ENCODE results near the gene ME3. TPM values are rescaled to one million over a fixed set of nuclear protein-coding genes. Genes with fewer than 3 reads are reported as not detected.
A peak's percentile ranks its signal among the peaks of the same experiment; 100 is the strongest.
"Not testable (repeated sequence)": the region's sequence is repeated elsewhere in the genome, so short reads cannot be mapped to it uniquely, and the experiment has no call there.

Gene ME3
- total RNA-seq, 1 experiment from 2014 or later = not detected

DNA sequence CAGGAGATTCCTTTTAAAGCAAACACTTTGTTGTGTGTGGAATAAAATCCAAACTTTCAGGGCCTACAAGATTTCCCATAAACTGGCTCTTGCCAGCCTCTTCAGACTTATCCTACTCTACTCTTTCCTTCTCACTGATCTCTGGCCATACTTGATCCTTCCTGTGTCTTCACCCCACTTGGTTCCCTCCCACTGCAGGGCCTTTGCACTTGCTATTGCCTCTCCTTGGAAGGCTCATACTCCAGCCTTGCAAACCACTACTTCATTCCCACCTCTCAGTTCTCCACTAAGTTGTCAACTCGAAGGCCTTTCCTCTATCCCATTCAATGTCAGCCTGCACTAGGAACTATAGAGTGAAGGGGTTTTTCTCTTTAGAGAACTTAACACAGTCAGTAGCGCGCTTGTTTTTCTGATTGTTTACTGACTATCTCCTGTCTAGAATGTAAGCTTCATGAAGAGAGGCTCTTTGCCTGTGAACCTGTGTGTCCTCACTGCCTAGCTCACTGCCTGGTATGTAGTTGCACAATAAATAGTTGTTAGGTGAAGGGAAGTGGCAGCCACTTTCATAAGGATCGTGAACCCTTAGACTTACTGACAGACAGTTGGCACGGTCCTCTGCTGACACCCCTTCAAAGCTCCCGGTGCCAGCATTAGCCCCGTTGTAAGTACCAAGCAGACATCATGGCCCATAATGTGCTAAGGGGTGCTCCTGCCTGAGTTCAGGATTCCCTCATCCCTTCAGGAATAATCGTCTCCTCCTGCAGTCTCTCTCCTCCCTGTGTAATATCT lies 833 bp upstream of the ME3 start:
- in situ Hi-C loops (cut with HindIII; ENCODE audit: low pct_unique_long_range_greater_than_20kb, low sequenced_read_pairs) = no loop called here
- DNase-seq (ENCODE audit: low read depth, low spot score) = no peak

DNA sequence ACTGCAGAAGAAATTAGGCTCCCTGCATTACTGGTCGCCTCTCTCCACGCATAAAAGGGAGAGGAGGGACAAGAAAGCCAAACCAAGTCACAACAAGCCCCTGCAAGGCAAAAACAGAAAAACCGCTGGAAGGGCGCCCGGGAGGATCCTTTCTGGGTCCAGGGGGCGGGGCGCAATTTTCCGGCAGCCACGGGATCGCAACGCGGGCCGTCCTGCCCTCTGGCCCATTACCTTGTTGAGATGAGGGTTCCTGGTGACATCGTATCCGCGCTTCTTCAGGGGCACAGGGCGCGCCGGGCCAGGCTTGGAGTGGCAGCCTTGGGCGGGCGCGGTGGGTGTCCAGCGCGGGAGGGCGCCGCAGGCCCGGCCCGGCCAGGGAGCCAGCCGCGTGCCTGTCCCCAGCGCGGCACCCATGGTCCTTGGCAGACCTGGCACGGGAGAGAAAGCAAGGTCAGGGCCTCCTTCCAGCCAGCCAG lies 847 bp downstream of the ME3 start:
- in situ Hi-C loops (cut with HindIII; ENCODE audit: low pct_unique_long_range_greater_than_20kb, low sequenced_read_pairs) = no loop called here

DNA sequence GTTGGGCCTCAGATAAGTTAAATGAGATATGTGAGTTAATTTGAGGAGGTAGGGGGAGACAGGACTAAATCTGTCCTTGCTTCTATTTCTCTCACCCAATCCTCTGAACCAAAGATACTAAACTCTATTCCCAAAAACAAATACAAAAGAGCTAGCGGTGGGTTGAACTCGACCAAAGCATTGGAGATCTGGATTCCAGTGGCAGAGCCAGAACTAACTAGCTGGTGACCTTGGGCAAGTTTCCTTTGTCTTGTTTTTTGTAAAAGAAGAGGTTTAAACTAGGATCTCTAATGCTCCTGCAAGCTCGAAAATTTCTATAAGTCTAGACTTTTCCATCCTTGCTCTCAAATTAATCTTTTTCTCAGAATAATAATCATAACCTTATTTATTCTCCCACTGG lies 1.5 kb downstream of the ME3 start:
- in situ Hi-C loops (cut with HindIII; ENCODE audit: low pct_unique_long_range_greater_than_20kb, low sequenced_read_pairs) = no loop called here
- no peak for DNase-seq (ENCODE audit: low read depth, low spot score)

More for the DNA sequence above, 847 bp downstream of the ME3 start:
- no peak for DNase-seq (ENCODE audit: low read depth, low spot score)

DNA sequence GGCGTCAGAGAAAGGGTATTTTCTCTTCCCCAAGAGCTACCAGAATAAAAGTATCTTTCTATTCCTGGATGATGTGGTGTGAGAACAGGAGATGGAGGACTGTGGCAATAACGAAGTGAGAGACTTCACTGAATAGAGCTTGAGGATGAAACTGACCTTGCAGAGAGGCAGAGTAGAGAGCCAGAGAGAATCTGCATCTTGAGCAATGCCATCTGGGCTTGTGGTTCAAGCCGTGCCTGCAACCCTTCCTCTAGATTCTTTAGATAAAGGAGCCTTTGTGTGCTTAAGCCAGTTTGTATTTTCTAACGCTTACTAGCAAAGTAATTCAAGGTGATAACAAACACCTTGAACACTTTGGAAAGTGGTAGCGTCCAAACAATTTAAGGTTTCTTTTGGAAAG lies 2.2 kb downstream of the ME3 start:
- in situ Hi-C loops (cut with HindIII; ENCODE audit: low pct_unique_long_range_greater_than_20kb, low sequenced_read_pairs) = no loop called here

GRCh38 chr11:86669424-86669823 lies 3.0 kb downstream of the ME3 start:
- in situ Hi-C loops (cut with HindIII; ENCODE audit: low pct_unique_long_range_greater_than_20kb, low sequenced_read_pairs) = no loop called here
- no peak for DNase-seq (ENCODE audit: low read depth, low spot score)

More for the DNA sequence above, 2.2 kb downstream of the ME3 start:
- peak; percentile 46 for DNase-seq (ENCODE audit: low read depth, low spot score)

- DNase-seq (ENCODE audit: low read depth, low spot score) = no peak
- in situ Hi-C loops (cut with HindIII; ENCODE audit: low pct_unique_long_range_greater_than_20kb, low sequenced_read_pairs) = no loop called here
Observed at GRCh38 chr11:86668929-86669328, 3.5 kb downstream of the ME3 start.

DNA sequence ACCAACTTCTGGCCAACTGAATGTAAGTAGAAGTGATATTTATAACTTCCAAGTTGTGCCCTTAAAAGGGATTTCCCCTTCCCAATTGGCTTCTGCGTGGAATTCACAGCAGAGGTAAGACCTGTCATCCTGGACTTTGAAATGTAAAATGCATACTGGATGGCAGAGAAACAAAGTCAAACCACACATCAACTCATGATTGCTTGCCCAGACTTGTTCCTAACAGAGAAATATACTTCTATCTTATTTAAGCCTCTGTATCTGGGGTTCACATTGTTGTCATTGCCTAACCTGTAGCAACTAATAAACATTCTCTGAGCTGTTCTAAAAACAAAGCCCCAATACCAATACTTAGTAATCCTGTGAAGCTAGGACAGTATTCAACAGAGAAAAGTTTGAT lies 6.2 kb downstream of the ME3 start:
- DNase-seq (ENCODE audit: low read depth, low spot score) = no peak
- in situ Hi-C loops (cut with HindIII; ENCODE audit: low pct_unique_long_range_greater_than_20kb, low sequenced_read_pairs) = no loop called here

GRCh38 chr11:86664930-86665329 lies 7.5 kb downstream of the ME3 start:
- DNase-seq (ENCODE audit: low read depth, low spot score) = no peak
- in situ Hi-C loops (cut with HindIII; ENCODE audit: low pct_unique_long_range_greater_than_20kb, low sequenced_read_pairs) = no loop called here

- no peak for DNase-seq (ENCODE audit: low read depth, low spot score)
- in situ Hi-C loops (cut with HindIII; ENCODE audit: low pct_unique_long_range_greater_than_20kb, low sequenced_read_pairs) = no loop called here
Observed at GRCh38 chr11:86663761-86664160, 8.7 kb downstream of the ME3 start.

- no peak for DNase-seq (ENCODE audit: low read depth, low spot score)
Observed at GRCh38 chr11:86663291-86663690, 9.1 kb downstream of the ME3 start.

GRCh38 chr11:86660736-86661135 lies 11.7 kb downstream of the ME3 start:
- no peak for DNase-seq (ENCODE audit: low read depth, low spot score)
- in situ Hi-C loops (cut with HindIII; ENCODE audit: low pct_unique_long_range_greater_than_20kb, low sequenced_read_pairs) = no loop called here

More at GRCh38 chr11:86663291-86663690, 9.1 kb downstream of the ME3 start:
- in situ Hi-C loops (cut with HindIII; ENCODE audit: low pct_unique_long_range_greater_than_20kb, low sequenced_read_pairs) = no loop called here

GRCh38 chr11:86660088-86660487 lies 12.3 kb downstream of the ME3 start:
- in situ Hi-C loops (cut with HindIII; ENCODE audit: low pct_unique_long_range_greater_than_20kb, low sequenced_read_pairs) = no loop called here

DNA sequence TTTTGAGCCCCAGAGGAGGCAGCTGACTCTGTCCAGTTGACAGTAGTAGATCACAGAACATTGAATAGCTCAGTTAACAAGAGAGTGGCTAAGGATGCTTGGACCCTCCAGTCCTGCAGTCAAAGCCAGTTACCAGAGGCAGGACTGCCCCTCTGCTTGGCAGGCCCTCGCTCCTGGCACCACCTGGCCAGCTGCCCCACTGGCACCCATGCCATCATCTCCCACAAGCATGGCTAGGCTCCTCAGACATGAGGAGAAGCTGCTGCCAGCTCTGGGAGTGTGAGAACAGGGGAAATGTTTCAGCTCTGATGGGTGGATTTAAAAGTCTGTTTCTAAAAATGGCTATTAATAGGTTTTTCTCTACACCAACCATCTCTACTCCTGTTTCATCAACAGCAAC lies 13.9 kb downstream of the ME3 start:
- no peak for DNase-seq (ENCODE audit: low read depth, low spot score)
- in situ Hi-C loops (cut with HindIII; ENCODE audit: low pct_unique_long_range_greater_than_20kb, low sequenced_read_pairs) = no loop called here

More at GRCh38 chr11:86660088-86660487, 12.3 kb downstream of the ME3 start:
- DNase-seq (ENCODE audit: low read depth, low spot score) = no peak

DNA sequence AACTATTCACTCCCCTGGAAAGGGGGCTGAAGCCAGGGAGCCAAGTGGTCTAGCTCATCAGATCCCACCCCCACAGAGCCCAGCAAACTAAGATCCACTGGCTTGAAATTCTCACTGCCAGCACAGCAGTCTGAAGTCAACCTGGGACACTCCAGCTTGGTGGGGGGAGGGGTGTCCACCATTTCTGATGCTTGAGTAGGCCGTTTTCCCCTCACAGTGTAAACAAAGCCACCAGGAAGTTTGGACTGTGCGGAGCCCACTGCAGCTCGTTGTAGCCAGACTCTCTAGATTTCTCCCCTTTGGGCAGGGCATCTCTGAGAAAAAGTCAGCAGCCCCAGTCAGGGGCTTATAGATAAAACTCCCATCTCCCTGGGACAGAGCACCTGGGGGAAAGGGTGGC lies 27.2 kb downstream of the ME3 start:
- in situ Hi-C loops (cut with HindIII; ENCODE audit: low pct_unique_long_range_greater_than_20kb, low sequenced_read_pairs); DNase-seq (ENCODE audit: low read depth, low spot score): not testable (repeated sequence)

GRCh38 chr11:86644291-86644690 lies 28.1 kb downstream of the ME3 start:
- in situ Hi-C loops (cut with HindIII; ENCODE audit: low pct_unique_long_range_greater_than_20kb, low sequenced_read_pairs) = no loop called here
- no peak for DNase-seq (ENCODE audit: low read depth, low spot score)

DNA sequence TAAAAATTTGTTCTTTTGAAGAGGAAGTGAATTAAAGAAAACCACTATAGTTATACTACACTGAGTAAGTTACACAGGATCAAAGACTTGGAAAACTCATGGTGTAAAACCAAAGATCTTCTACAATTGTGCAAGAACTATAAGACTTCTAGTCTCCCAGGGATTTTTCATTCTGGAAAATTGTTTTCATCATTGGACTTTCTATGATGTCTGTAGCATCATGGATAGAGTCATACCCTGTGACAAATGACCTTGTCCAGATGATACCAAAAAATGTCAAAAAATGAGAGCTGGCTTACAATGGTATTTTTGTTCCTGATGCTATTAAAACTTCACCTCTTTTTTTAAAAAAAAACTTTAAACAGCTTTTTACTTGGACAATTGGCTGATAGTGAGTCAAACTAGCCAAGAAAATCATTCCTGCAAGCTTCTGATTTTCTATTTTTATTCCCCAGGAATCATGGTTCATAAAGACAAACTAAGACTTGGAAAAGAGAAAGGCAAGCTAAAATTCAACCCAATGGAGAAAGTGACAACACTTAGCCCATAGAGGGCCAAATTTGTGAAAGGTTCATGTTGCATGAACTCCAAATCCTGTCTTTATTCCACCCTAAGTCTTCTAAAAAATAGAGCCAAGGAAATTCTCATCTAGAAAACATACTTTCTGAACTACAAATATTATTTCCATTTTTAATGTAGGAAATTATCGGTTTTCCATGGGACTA lies 30.7 kb downstream of the ME3 start:
- in situ Hi-C loops (cut with HindIII; ENCODE audit: low pct_unique_long_range_greater_than_20kb, low sequenced_read_pairs) = no loop called here

GRCh38 chr11:86639137-86639536 lies 33.3 kb downstream of the ME3 start:
- no peak for DNase-seq (ENCODE audit: low read depth, low spot score)
- in situ Hi-C loops (cut with HindIII; ENCODE audit: low pct_unique_long_range_greater_than_20kb, low sequenced_read_pairs) = no loop called here

More for the DNA sequence above, 30.7 kb downstream of the ME3 start:
- no peak for DNase-seq (ENCODE audit: low read depth, low spot score)

- DNase-seq (ENCODE audit: low read depth, low spot score) = no peak
Observed at GRCh38 chr11:86638673-86639072, 33.7 kb downstream of the ME3 start.

GRCh38 chr11:86637988-86638387 lies 34.4 kb downstream of the ME3 start:
- no peak for DNase-seq (ENCODE audit: low read depth, low spot score)
- in situ Hi-C loops (cut with HindIII; ENCODE audit: low pct_unique_long_range_greater_than_20kb, low sequenced_read_pairs) = no loop called here

More at GRCh38 chr11:86638673-86639072, 33.7 kb downstream of the ME3 start:
- in situ Hi-C loops (cut with HindIII; ENCODE audit: low pct_unique_long_range_greater_than_20kb, low sequenced_read_pairs) = no loop called here
